GM12872 (cell line): Measurements from ENCODE around the gene PHETA2.

Source experiments
- TF ChIP-seq, protein P1 (sequence below): IDR thresholded peaks from 3 replicates; pipeline ENCODE4 v1.5.1; 2011; ENCODE audit warnings: low read depth, mild to moderate bottlenecking, low read length, moderate library complexity; ENCODE audit not compliant: insufficient read depth

Gene PHETA2

DNA sequence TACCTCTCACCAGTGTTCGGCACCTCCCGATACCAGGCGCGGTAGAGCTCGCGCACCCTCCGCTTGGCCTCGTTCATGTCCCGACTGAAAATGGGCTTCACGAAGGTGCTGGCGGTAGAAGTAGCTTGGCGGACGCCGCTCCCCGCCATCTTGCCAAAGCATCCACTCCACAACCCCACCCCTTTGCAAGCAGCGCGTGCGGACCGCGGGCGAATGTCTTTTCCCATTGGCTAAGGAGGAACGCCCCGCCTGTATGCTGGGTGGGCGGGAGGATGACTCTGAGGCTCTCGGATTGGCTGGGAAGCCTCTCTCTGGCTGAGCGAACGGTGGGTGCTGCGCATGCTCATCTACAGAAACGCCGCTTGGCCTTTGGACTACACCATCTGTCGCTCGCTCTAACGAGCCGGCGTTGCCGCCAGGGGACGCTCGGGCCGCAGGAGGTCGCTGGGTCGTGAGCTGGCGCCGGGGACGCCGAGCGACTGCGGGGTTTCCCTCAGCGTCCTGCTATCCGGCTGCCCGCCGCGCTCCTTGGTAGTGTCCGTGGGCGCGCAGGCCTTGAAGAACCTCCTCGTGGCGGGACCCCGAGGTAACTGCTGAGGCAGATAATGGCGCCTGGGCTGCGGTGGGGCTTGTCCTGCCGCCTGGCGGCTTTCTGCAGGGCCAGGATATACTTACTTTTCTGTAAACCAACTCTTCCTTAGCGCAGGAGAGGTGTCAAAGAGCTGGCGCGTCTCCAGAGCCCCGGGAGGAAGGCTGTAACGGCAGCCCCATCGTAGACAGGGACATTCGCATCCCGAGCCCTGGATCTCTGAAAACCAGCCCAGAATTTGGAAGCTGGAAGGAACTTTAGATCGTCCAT lies 16.8 kb downstream of the PHETA2 start, which contains the start of gene NDUFA6:
TSS of gene NDUFA6 (minus strand) at position 177 of the 859 bp plus-strand sequence. CDS start at position 149, 28 bp downstream.
- TF ChIP-seq, protein P1, sequence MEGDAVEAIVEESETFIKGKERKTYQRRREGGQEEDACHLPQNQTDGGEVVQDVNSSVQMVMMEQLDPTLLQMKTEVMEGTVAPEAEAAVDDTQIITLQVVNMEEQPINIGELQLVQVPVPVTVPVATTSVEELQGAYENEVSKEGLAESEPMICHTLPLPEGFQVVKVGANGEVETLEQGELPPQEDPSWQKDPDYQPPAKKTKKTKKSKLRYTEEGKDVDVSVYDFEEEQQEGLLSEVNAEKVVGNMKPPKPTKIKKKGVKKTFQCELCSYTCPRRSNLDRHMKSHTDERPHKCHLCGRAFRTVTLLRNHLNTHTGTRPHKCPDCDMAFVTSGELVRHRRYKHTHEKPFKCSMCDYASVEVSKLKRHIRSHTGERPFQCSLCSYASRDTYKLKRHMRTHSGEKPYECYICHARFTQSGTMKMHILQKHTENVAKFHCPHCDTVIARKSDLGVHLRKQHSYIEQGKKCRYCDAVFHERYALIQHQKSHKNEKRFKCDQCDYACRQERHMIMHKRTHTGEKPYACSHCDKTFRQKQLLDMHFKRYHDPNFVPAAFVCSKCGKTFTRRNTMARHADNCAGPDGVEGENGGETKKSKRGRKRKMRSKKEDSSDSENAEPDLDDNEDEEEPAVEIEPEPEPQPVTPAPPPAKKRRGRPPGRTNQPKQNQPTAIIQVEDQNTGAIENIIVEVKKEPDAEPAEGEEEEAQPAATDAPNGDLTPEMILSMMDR: peak; percentile 98

DNA sequence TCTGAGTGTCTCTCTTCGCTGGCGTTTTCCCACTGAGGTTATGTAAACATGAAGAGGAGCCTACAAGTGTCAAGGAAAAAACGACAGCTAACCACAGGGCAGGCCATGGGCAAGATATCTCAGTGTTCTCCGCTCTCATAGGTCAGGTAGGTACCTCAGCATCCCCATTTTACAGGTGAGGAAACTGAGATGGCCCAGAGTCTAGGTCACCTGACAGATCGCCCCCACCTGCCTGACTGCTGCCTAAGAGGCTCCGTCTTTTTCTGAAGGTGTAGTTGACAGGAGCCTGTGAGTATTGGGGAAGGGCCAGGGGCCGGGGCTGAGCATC lies 17.4 kb downstream of the PHETA2 start:
- TF ChIP-seq, protein P1: no peak

DNA sequence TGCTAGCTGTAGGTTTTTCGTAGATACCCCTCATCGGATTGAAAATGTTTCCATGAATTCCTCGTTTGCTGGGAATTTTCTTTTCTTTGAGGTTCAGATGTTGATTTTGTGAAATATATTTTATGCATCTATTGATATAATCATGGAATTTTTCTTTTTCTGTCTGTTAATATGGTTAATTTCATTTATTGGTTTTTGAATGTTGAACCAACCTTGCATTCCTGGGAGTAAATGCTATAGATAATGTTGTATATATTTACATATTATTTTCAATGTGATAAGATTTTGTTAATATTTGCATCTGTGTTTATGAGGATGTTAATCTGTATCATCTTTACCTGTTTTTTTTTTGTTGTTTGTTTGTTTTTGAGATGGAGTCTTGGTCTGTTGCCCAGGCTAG lies 27.2 kb downstream of the PHETA2 start:
- TF ChIP-seq, protein P1: no peak

DNA sequence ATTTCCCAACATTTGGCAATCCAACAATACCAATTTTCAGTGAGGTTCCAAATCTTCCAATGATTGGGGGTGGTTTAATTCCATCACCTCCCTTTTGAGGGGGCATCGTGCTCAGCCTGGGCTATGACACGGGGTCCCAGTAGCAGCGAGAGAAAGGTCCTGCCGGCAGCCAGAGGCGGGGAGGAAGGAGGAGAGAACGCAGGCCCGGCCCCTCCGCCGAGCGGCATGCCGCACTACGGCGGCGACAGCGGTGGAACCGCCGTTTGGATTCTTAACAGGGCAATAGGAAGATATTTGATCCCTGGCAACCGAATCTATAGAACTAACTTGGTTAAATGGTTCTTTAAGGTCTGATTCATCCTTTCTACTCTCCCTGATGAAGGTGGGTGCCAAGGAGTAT lies 34.8 kb downstream of the PHETA2 start:
- TF ChIP-seq, protein P1: no peak

DNA sequence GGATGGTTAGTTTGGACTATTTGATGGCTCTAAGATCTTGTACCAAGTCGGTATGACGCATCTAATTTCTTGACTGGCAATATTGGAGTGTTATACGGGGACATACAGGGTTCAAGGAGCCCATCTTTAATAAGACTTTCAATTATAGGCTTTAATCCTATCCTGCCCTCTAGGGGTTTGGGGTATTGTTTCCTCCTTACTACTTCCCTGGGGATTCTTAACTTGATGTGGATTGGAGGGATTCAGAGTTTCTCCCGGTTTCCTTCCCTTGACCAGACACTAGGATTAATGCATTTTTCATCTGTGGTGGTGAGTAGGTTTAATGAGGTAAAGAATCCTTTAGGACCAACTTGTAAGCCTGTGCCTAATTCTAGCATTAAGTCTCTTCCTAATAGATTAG lies 37.8 kb downstream of the PHETA2 start:
- TF ChIP-seq, protein P1: no peak

DNA sequence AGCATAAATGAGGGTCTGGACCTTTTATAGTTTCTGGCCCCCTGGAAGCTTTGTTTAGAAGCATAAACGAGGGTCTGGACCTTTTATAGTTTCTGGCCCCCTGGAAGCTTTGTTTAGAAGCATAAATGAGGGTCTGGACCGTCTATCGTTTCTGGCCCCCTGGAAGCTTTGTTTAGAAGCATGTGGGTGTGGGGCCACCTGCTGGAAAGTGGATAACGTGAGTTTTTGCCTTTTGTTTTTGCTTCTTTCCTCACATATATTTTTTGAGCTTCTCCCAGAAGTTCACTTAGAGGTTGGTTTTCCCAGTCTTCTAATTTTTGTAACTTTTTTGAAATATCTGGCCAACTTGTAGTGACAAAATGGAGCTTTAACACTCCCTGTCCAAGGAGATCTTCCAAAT lies 38.7 kb downstream of the PHETA2 start:
- TF ChIP-seq, protein P1: peak; percentile 25; the same call in 1 of the 3 replicates

DNA sequence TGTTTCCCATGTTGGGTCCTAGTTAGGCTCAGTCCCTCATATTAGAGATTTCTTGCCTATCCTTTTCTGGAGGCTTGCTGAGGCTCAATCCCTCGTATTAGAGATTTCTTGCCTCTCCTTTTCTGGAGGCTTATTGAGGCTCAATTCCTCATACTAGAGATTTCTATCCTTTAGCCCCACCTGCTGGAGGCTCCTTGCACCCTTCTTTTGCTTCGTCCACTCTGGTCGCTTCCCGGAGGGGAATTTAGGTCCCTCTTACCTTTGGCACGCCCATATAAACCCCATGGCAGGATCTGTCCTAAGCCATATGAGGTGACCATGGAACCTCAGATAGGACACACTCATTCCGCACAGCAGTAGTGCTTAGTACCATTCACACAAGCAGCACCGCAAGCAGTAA lies 40.7 kb downstream of the PHETA2 start:
- TF ChIP-seq, protein P1: no peak
